AG04449 (cell line): ENCODE results near the gene DIS3L2.

Experiments used
- CTCF ChIA-PET: fragments of 350-600 bp; formaldehyde crosslinking; extraction: SDS; loops from one replicate; lab custom pipeline; 2021; ENCODE audit warnings: antibody characterized with exemption; lab: Yijun Ruan, JAX
- POLR2A ChIA-PET: fragments of 400-600, 350-600 bp; formaldehyde crosslinking; extraction: SDS; loops from one replicate; lab custom pipeline; 2020; ENCODE audit warnings: antibody characterized with exemption, inconsistent platforms; lab: Yijun Ruan, JAX
- DNase-seq: peaks from one replicate; pipeline ENCODE4 v3.0.0-alpha.2; 2010; ENCODE audit warnings: low read depth, low spot score
- H3K4me3 ChIP-seq: 2 replicates; pipeline ENCODE4 v1.5.1; 2011; ENCODE audit warnings: low read depth, mild to moderate bottlenecking, control low read depth, low read length
- TF ChIP-seq, protein P1 (sequence below): IDR thresholded peaks from one replicate; pipeline ENCODE4 v1.5.1; 2011; ENCODE audit warnings: mild to moderate bottlenecking, moderate library complexity, low read length, control low read depth, inconsistent platforms; ENCODE audit not compliant: insufficient read depth; ENCODE audit errors: missing control alignments

DIS3L2 gene

GRCh38 chr2:232319067-232319802, 357.7 kb downstream of the DIS3L2 start:
- H3K4me3 ChIP-seq = no peak overlapping the region
- ChIA-PET POLR2A (no interaction called here), CTCF (interaction anchor here (1.2 to 12.0 kb wide), 5 partner anchors 8 to 416 kb away, joined by 3 to 222 read pairs (median 89); partner anchors contain the start of gene NPPC)
- TF ChIP-seq, protein P1, sequence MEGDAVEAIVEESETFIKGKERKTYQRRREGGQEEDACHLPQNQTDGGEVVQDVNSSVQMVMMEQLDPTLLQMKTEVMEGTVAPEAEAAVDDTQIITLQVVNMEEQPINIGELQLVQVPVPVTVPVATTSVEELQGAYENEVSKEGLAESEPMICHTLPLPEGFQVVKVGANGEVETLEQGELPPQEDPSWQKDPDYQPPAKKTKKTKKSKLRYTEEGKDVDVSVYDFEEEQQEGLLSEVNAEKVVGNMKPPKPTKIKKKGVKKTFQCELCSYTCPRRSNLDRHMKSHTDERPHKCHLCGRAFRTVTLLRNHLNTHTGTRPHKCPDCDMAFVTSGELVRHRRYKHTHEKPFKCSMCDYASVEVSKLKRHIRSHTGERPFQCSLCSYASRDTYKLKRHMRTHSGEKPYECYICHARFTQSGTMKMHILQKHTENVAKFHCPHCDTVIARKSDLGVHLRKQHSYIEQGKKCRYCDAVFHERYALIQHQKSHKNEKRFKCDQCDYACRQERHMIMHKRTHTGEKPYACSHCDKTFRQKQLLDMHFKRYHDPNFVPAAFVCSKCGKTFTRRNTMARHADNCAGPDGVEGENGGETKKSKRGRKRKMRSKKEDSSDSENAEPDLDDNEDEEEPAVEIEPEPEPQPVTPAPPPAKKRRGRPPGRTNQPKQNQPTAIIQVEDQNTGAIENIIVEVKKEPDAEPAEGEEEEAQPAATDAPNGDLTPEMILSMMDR = no peak
- DNase-seq = no peak

DNA sequence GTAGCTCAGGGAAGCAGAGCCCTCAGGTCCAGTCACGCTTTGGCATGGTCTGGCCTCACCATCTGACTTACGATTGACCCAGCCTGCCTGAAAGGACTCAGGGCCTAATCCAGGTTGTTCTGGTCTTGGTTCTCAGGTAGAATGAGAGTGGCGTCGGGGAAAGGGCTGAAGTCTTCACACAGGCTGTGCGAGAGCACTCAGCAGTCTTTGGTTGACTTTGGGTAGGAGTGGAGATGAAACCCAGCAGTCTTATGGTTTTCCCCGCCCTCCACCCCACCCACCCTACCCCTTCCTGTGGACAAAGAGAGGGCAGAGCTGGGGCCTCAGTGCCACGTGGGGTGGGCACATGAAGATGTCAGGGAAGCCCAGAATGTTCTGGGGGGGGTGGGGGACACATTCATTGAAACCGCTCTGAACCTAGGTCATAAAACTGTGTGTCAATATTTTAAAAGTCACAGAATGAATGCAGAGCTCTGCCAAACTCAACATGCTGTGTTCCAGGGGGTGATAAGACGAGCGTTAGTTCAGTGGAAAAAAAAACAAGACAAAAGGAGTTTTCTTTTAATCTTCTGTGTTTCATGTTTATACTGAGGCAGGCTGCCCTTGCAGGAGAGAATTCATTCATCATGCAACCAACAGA, 358.4 kb downstream of the DIS3L2 start:
- CTCF ChIA-PET = interaction anchor here (0.7 to 12.0 kb wide), 6 partner anchors 9 to 416 kb away, joined by 3 to 222 read pairs (median 5); partner anchors contain the start of gene NPPC
- POLR2A ChIA-PET = no interaction called here
- no peak for DNase-seq
- no peak overlapping the region for H3K4me3 ChIP-seq
- TF ChIP-seq, protein P1 = no peak

DNA sequence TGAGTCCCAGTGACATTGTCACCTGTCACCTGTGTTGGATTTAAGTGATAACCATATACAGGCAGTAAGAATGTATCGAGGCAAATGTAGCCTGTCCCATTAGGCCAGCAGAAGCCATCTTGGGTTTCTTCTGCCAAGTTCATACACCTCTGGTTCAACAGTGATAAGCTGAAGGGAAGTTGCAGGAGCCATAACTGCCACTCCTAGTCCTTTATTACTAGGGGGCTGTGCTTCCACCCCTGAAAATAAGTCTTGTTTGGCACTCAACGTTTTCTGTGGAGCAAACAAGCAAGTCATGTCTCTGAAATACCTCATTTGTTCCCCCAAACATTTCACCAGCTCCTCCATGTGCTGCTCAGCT, 358.9 kb downstream of the DIS3L2 start:
- TF ChIP-seq, protein P1 = no peak

GRCh38 chr2:232321156-232321816, 359.8 kb downstream of the DIS3L2 start:
- TF ChIP-seq, protein P1 = no peak
- ChIA-PET CTCF (interaction anchor here (1.1 to 12.0 kb wide), 4 partner anchors 12 to 418 kb away, joined by 3 to 222 read pairs (median 77); partner anchors contain the start of gene NPPC), POLR2A (no interaction called here)
- no peak for DNase-seq
- H3K4me3 ChIP-seq = no peak overlapping the region

More for the DNA sequence above, 358.9 kb downstream of the DIS3L2 start:
- DNase-seq = no peak
- ChIA-PET CTCF (interaction anchor here (0.7 to 12.0 kb wide), 5 partner anchors 8 to 417 kb away, joined by 3 to 222 read pairs (median 7); partner anchors contain the start of gene NPPC), POLR2A (no interaction called here)
- H3K4me3 ChIP-seq = no peak overlapping the region

GRCh38 chr2:232321817-232322559, 360.5 kb downstream of the DIS3L2 start:
- no peak overlapping the region for H3K4me3 ChIP-seq
- ChIA-PET CTCF (interaction anchor here (0.6 to 12.0 kb wide), 5 partner anchors 21 to 419 kb away, joined by 3 to 222 read pairs (median 5); partner anchors contain the start of gene NPPC), POLR2A (no interaction called here)
- TF ChIP-seq, protein P1 = no peak
- no peak for DNase-seq
